GM23338 (cell line): Measurements from ENCODE around the gene FANCD2OS.

Experiments
- EZH2 ChIP-seq: fragments of 200-600 bp; sonication (generic); IDR thresholded peaks from one replicate; pipeline ENCODE4 v1.8.0; 2017; ENCODE audit warnings: antibody characterized with exemption, mild to moderate bottlenecking, low read depth; ENCODE audit not compliant: unreplicated experiment
- NANOG ChIP-seq: IDR thresholded peaks from 2 replicates; pipeline ENCODE4 v1.6.1; 2016; ENCODE audit warnings: antibody characterized with exemption, borderline replicate concordance
- POLR2AphosphoS5 ChIP-seq: IDR thresholded peaks from 2 replicates; pipeline ENCODE4 v1.6.1; 2016; ENCODE audit warnings: antibody characterized with exemption, low read depth
- ZNF114 ChIP-seq: fragments of 250-450 bp; sonication (Bioruptor Pico); IDR thresholded peaks from 2 replicates; pipeline ENCODE4 v1.5.0; 2020; ENCODE audit warnings: mild to moderate bottlenecking, moderate library complexity
- TF ChIP-seq, protein P1 (sequence below), 2 experiments: fragments of 200-600 bp in 1 of 2; sonication (generic) in 1 of 2; conservative IDR thresholded peaks; 2 replicates each; pipeline versions ENCODE4 v1.5.1 to v1.6.1; 2016 to 2017; ENCODE audit warnings: antibody characterized with exemption in 2 of 2, low read depth in 2 of 2, mild to moderate bottlenecking in 2 of 2, moderate library complexity in 1 of 2
- TF ChIP-seq, protein P2 (sequence below): IDR thresholded peaks from 2 replicates; pipeline ENCODE4 v1.6.1; 2016; ENCODE audit warnings: antibody characterized with exemption

DNA sequence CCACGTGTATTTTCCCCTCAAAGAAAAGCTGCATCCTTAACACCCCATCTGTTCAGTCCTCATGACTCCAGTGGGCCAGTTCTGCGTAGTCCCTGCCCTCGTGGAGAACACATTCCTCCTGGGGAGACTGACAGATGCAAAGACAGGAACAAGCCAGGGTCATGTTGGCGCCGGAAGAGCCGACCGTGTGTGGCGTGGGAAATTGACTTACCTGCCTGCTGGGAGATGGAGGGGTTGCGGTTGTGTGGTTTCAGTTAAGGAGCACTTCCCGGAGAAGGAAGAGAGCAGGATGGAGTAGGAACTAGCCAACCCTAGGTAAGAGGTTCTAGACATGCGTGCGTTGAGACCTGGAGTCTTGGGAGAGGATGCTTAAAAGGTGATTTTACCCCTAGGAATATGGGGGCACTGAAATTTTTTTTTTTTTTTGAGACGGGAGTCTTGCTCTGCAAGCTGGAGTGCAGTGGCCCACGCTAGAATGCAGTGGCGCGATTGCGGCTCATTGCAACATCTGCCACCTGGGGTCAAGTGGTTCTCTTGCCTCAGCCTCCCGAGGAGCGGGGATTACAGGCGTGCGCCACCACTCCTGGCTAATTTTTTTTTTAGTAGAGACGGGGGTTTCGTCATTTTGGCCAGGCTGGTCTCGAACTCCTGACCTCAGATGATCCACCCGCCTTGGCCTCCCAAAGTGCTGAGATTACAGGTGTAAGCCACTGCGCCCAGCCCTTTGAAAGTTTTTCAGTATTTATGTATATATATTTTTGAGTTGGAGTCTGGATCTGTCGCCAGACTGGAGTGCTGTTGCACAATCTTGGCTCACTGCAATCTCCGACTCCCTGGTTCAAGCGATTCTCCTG, 34.9 kb upstream of the FANCD2OS start:
- TF ChIP-seq, protein P1, sequence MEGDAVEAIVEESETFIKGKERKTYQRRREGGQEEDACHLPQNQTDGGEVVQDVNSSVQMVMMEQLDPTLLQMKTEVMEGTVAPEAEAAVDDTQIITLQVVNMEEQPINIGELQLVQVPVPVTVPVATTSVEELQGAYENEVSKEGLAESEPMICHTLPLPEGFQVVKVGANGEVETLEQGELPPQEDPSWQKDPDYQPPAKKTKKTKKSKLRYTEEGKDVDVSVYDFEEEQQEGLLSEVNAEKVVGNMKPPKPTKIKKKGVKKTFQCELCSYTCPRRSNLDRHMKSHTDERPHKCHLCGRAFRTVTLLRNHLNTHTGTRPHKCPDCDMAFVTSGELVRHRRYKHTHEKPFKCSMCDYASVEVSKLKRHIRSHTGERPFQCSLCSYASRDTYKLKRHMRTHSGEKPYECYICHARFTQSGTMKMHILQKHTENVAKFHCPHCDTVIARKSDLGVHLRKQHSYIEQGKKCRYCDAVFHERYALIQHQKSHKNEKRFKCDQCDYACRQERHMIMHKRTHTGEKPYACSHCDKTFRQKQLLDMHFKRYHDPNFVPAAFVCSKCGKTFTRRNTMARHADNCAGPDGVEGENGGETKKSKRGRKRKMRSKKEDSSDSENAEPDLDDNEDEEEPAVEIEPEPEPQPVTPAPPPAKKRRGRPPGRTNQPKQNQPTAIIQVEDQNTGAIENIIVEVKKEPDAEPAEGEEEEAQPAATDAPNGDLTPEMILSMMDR (conservative IDR thresholded peaks at IDR 0.05; ENCODE audit: low read depth in 2 of 2), result no peak
- TF ChIP-seq ZNF114 (CRISPR knock-in tag), result no peak
- TF ChIP-seq POLR2AphosphoS5, result no peak
- TF ChIP-seq, protein P2, sequence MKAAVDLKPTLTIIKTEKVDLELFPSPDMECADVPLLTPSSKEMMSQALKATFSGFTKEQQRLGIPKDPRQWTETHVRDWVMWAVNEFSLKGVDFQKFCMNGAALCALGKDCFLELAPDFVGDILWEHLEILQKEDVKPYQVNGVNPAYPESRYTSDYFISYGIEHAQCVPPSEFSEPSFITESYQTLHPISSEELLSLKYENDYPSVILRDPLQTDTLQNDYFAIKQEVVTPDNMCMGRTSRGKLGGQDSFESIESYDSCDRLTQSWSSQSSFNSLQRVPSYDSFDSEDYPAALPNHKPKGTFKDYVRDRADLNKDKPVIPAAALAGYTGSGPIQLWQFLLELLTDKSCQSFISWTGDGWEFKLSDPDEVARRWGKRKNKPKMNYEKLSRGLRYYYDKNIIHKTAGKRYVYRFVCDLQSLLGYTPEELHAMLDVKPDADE, result no peak
- TF ChIP-seq EZH2, result no peak
- no peak for TF ChIP-seq NANOG
